A549 (cell line): ENCODE measurements around the gene SPATA9. TPM values are rescaled to one million over a fixed set of nuclear protein-coding genes. Genes with fewer than 3 reads are reported as not detected.

Source experiments
- ATAC-seq, 2 experiments: fragments of 200-7000 bp in 1 of 2; fragments of >200 bp in 1 of 2; cut with Nextera tagmentation in 1 of 2; cut with Tn5 transposase in 1 of 2; 3 replicates each; pipeline versions ENCODE4 v1.8.0 to v1.9.1; 2018 to 2020; ENCODE audit warnings: mild to moderate bottlenecking in 1 of 2, moderate library complexity in 1 of 2
- CTCF ChIA-PET: fragments of 300-600 bp; sonication (Branson Sonifier 250); formaldehyde crosslinking; extraction: SDS; loops from one replicate; lab custom pipeline; 2021; ENCODE audit warnings: antibody characterized with exemption, inconsistent platforms; lab: Yijun Ruan, JAX
- POLR2A ChIA-PET: fragments of 350-600 bp; formaldehyde crosslinking; extraction: SDS; loops from one replicate; lab custom pipeline; 2021; ENCODE audit warnings: antibody characterized with exemption, inconsistent platforms; lab: Yijun Ruan, JAX
- DNase-seq, 2 experiments: peaks; one replicate each; pipeline versions ENCODE4 v3.0.0 to v3.0.0-alpha.2; 2011 to 2016; ENCODE audit warnings: low read depth in 1 of 2, low spot score in 1 of 2
- FAIRE-seq: peaks from 2 replicates; lab custom pipeline; 2011; peaks lifted over from hg19 to GRCh38; lab: Jason Lieb, UNC
- H3K27ac ChIP-seq, 2 experiments: fragments of >200 bp; sonication (Bioruptor Twin); formaldehyde crosslinking; 3 replicates each; pipeline ENCODE4 v1.5.1; 2016 to 2017
- H3K4me1 ChIP-seq: fragments of >200 bp; sonication (Bioruptor Twin); formaldehyde crosslinking; 3 replicates; pipeline ENCODE4 v1.6.1; 2016
- H3K4me2 ChIP-seq: fragments of >200 bp; sonication (Bioruptor Twin); formaldehyde crosslinking; 3 replicates; pipeline ENCODE4 v1.6.1; 2016
- H3K4me3 ChIP-seq: fragments of >200 bp; sonication (Bioruptor Twin); formaldehyde crosslinking; 3 replicates; pipeline ENCODE4 v1.5.1; 2016
- H3K9me3 ChIP-seq: fragments of >200 bp; sonication (Bioruptor Twin); formaldehyde crosslinking; 3 replicates; pipeline ENCODE4 v1.6.1; 2016
- ATOH8 ChIP-seq: fragments of 250-450 bp; sonication (Bioruptor Pico); IDR thresholded peaks from 2 replicates; pipeline ENCODE4 v1.5.0; 2020; ENCODE audit warnings: low read depth, mild to moderate bottlenecking, moderate library complexity
- CBX2 ChIP-seq: fragments of 200-600 bp; sonication (generic); IDR thresholded peaks from 2 replicates; pipeline ENCODE4 v1.6.1; 2016; ENCODE audit warnings: low read depth, mild to moderate bottlenecking, borderline replicate concordance
- CEBPB ChIP-seq, 2 experiments: fragments of >200 bp in 1 of 2; sonication (Bioruptor Twin) in 1 of 2; formaldehyde crosslinking in 1 of 2; IDR thresholded peaks; 2 replicates each; pipeline ENCODE4 v1.6.1; 2012 to 2016
- CHD4 ChIP-seq: fragments of 200-600 bp; sonication (generic); IDR thresholded peaks from 2 replicates; pipeline ENCODE4 v1.6.1; 2016; ENCODE audit warnings: antibody characterized with exemption, mild to moderate bottlenecking, borderline replicate concordance
- CTCF ChIP-seq: fragments of >200 bp; sonication (Bioruptor Twin); formaldehyde crosslinking; IDR thresholded peaks from 3 replicates; pipeline ENCODE4 v1.5.1; 2016
- E2F6 ChIP-seq: IDR thresholded peaks from 2 replicates; pipeline ENCODE4 v1.6.1; 2012; ENCODE audit warnings: low read depth, borderline replicate concordance
- EHMT2 ChIP-seq: fragments of 200-600 bp; sonication (generic); IDR thresholded peaks from 2 replicates; pipeline ENCODE4 v1.6.1; 2016; ENCODE audit warnings: antibody characterized with exemption, low read depth, mild to moderate bottlenecking, moderate library complexity
- FOSB ChIP-seq: fragments of 250-450 bp; sonication (Bioruptor Pico); IDR thresholded peaks from 2 replicates; pipeline ENCODE4 v1.5.0; 2020; ENCODE audit warnings: mild to moderate bottlenecking, moderate library complexity
- FOSL2 ChIP-seq, 2 experiments: fragments of 450-650 bp in 1 of 2; fragments of >200 bp in 1 of 2; sonication (Bioruptor Twin) in 1 of 2; formaldehyde crosslinking; IDR thresholded peaks; 2 replicates each; pipeline versions ENCODE4 v1.5.0 to v1.6.1; 2016 to 2020; ENCODE audit warnings: mild to moderate bottlenecking in 1 of 2, moderate library complexity in 1 of 2
- GATA3 ChIP-seq: IDR thresholded peaks from 2 replicates; pipeline ENCODE4 v1.6.1; 2012; ENCODE audit warnings: borderline replicate concordance
- HDAC2 ChIP-seq: fragments of 200-600 bp; sonication (generic); IDR thresholded peaks from 2 replicates; pipeline ENCODE4 v1.6.1; 2016
- HES2 ChIP-seq: fragments of >200 bp; sonication (Bioruptor Twin); formaldehyde crosslinking; IDR thresholded peaks from 2 replicates; pipeline ENCODE4 v1.6.1; 2016
- HEYL ChIP-seq: fragments of 250-450 bp; sonication (Bioruptor Pico); IDR thresholded peaks from 2 replicates; pipeline ENCODE4 v1.8.0; 2021; ENCODE audit warnings: mild to moderate bottlenecking, moderate library complexity
- HOXA7 ChIP-seq: fragments of 250-450 bp; sonication (Bioruptor Pico); IDR thresholded peaks from 2 replicates; pipeline ENCODE4 v1.5.0; 2020; ENCODE audit warnings: mild to moderate bottlenecking, moderate library complexity
- HOXB5 ChIP-seq: fragments of 250-450 bp; sonication (Bioruptor Pico); IDR thresholded peaks from 2 replicates; pipeline ENCODE4 v1.5.0; 2020; ENCODE audit warnings: mild to moderate bottlenecking, moderate library complexity
- JUN ChIP-seq, 2 experiments: fragments of >200 bp; sonication (Bioruptor Twin); formaldehyde crosslinking; IDR thresholded peaks; 2 replicates in 1 of 2; 3 replicates in 1 of 2; pipeline ENCODE4 v1.6.1; 2016 to 2017
- MAX ChIP-seq: IDR thresholded peaks from 2 replicates; pipeline ENCODE4 v1.6.1; 2012
- MAZ ChIP-seq: fragments of 150-350 bp; IDR thresholded peaks from 2 replicates; pipeline ENCODE4 v1.6.1; 2014; ENCODE audit warnings: antibody characterized with exemption, low read depth, low read length, borderline replicate concordance
- NFE2L2 ChIP-seq: fragments of 150-350 bp; conservative IDR thresholded peaks from 2 replicates; pipeline ENCODE4 v1.6.1; 2014; ENCODE audit warnings: low read length
- NR3C1 ChIP-seq: fragments of >200 bp; sonication (Bioruptor Twin); formaldehyde crosslinking; IDR thresholded peaks from 3 replicates; pipeline ENCODE4 v1.6.1; 2017
- PBX3 ChIP-seq: IDR thresholded peaks from 2 replicates; pipeline ENCODE4 v1.6.1; 2012
- POLR2A ChIP-seq: IDR thresholded peaks from 2 replicates; pipeline ENCODE4 v1.6.1; 2012; ENCODE audit warnings: mild to moderate bottlenecking, low read length
- POLR2AphosphoS2 ChIP-seq: conservative IDR thresholded peaks from 2 replicates; pipeline ENCODE4 v1.6.1; 2012; ENCODE audit warnings: low read length, improper control_type of control experiment, inconsistent platforms
- RAD21 ChIP-seq, 2 experiments: fragments of >200 bp in 1 of 2; sonication (Bioruptor Twin) in 1 of 2; formaldehyde crosslinking in 1 of 2; IDR thresholded peaks in 1 of 2; conservative IDR thresholded peaks in 1 of 2; 2 replicates in 1 of 2; 3 replicates in 1 of 2; pipeline ENCODE4 v1.6.1; 2012 to 2018; ENCODE audit warnings: inconsistent platforms in 1 of 2
- RARB ChIP-seq: fragments of 250-450 bp; sonication (Bioruptor Pico); IDR thresholded peaks from 2 replicates; pipeline ENCODE4 v1.8.0; 2021; ENCODE audit warnings: mild to moderate bottlenecking, moderate library complexity
- RFX5 ChIP-seq: fragments of 450-650 bp; IDR thresholded peaks from 2 replicates; pipeline ENCODE4 v1.7.1; 2014; ENCODE audit warnings: antibody characterized with exemption, mild to moderate bottlenecking, moderate library complexity
- SMC3 ChIP-seq: fragments of >200 bp; sonication (Bioruptor Twin); formaldehyde crosslinking; IDR thresholded peaks from 3 replicates; pipeline ENCODE4 v1.6.1; 2018; ENCODE audit warnings: inconsistent platforms
- ZSCAN20 ChIP-seq: fragments of 250-450 bp; sonication (Bioruptor Pico); IDR thresholded peaks from 2 replicates; pipeline ENCODE4 v1.8.0; 2022; ENCODE audit warnings: mild to moderate bottlenecking, moderate library complexity
- WGBS: methylation state at CpG from one replicate; pipeline ENCODE4 v1.1.6; 2017; ENCODE audit errors: missing lambda C conversion rate; 5-methylcytosine and 5-hydroxymethylcytosine counted together
- polyA plus RNA-seq, 4 experiments: library from polyadenylated mRNA; depleted of rRNA in 3 of 4; stranded (reverse); fragments of >200 nt; fragmentation: RNase III in 1 of 4; extraction: RNeasy Plus Mini Kit Qiagen cat#74134 plus additional on column Dnase treatment in 1 of 4; gene quantifications; 2 replicates in 3 of 4; 3 replicates in 1 of 4; pipeline ENCODE4 v1.2.3, GENCODE V29; 2011 to 2017

The SPATA9 gene
- polyA plus RNA-seq, 2 of the 4 experiments (the other 2 are of a cell fraction) = 0.16 TPM; not detected in 1

- no peak overlapping the region for H3K4me3 ChIP-seq
- FAIRE-seq = no peak
- no peak for ATAC-seq
- H3K4me1 ChIP-seq = peaks cover 3% of the 10 kb centered on the region; the same call in 1 of the 3 replicates
- TF ChIP-seq HEYL (CRISPR knock-in tag) = no peak
- no peak for TF ChIP-seq CEBPB (IDR thresholded peaks at IDR 0.05)
- TF ChIP-seq CBX2 = no peak
- no peak for TF ChIP-seq RARB
- no peak for TF ChIP-seq PBX3
- no peak for TF ChIP-seq ZSCAN20 (CRISPR knock-in tag)
- no peak for TF ChIP-seq HDAC2
- no peak for TF ChIP-seq EHMT2
- no peak for TF ChIP-seq POLR2AphosphoS2
- TF ChIP-seq HOXA7 (CRISPR knock-in tag) = no peak
- TF ChIP-seq CHD4 = no peak
- no peak for TF ChIP-seq HOXB5
- no peak for TF ChIP-seq MAZ
- no peak for TF ChIP-seq POLR2A
- TF ChIP-seq FOSB (CRISPR knock-in tag) = no peak
- TF ChIP-seq, all 56 proteins: peak for 0
- Histone ChIP-seq H3K27ac (no peak overlapping the region), H3K4me2 (no peak overlapping the region), H3K9me3 (no peaks in the 10 kb centered on the region)
- ChIA-PET CTCF (interaction anchor here (0.6 to 3.3 kb wide), 3 partner anchors 20 to 180 kb away, joined by 3 to 18 read pairs (median 4); no protein-coding TSS in a partner anchor), POLR2A (no interaction called here)
- DNase-seq = no peak
These were observed 15.1 kb downstream of the SPATA9 start for GRCh38 chr5:95667678-95668077.

GRCh38 chr5:95667061-95667618 is 15.7 kb downstream of the SPATA9 start:
- Histone ChIP-seq H3K4me2 (no peak overlapping the region), H3K4me1 (peaks cover 3% of the 10 kb centered on the region; the same call in 1 of the 3 replicates), H3K27ac (no peak overlapping the region), H3K9me3 (no peaks in the 10 kb centered on the region), H3K4me3 (no peak overlapping the region)
- no peak for ATAC-seq
- ChIA-PET POLR2A (no interaction called here), CTCF (interaction anchor here (0.6 to 1.8 kb wide), 4 partner anchors 20 to 181 kb away, joined by 3 to 6 read pairs (median 5); partner anchors contain the start of gene RHOBTB3)
- WGBS = 90% methylated on average over 4 of the region's 4 CpGs
- no peak for TF ChIP-seq GATA3
- TF ChIP-seq MAZ = no peak
- TF ChIP-seq SMC3 = no peak
- TF ChIP-seq PBX3 = no peak
- no peak for TF ChIP-seq HES2
- TF ChIP-seq RARB = no peak
- no peak for TF ChIP-seq RFX5
- no peak for TF ChIP-seq NR3C1
- TF ChIP-seq NFE2L2 = no peak
- no peak for TF ChIP-seq POLR2A
- no peak for FAIRE-seq
- DNase-seq = no peak

GRCh38 chr5:95664204-95664786 is 18.5 kb downstream of the SPATA9 start:
- ChIA-PET POLR2A (interaction anchor here (0.8 kb wide), 1 partner anchor 18 kb away, joined by 4 read pairs; the partner anchor contains the start of gene RFESD), CTCF (interaction anchor here (0.5 to 4.0 kb wide), 42 partner anchors 9 to 201 kb away, joined by 3 to 19 read pairs (median 6); partner anchors contain the start of genes GLRX, RFESD and RHOBTB3)
- H3K4me3 ChIP-seq = no peak overlapping the region
- peaks cover 3% of the 10 kb centered on the region; the same call in 1 of the 3 replicates for H3K4me1 ChIP-seq
- peak overlapping the region in 1 of 2 experiments; percentile 18; a peak in 1 of 6 replicates for H3K27ac ChIP-seq
- DNase-seq = no peak
- H3K9me3 ChIP-seq = no peaks in the 10 kb centered on the region
- H3K4me2 ChIP-seq = no peak overlapping the region
- 8% methylated on average over 3 of the region's 3 CpGs for WGBS
- no peak for ATAC-seq
- peak; percentile 54 for FAIRE-seq
- TF ChIP-seq POLR2AphosphoS2 (no peak), E2F6 (no peak), MAX (no peak), CTCF (peak; percentile 88), ATOH8 (no peak), FOSL2 (IDR thresholded peaks at IDR 0.05) (no peak), FOSL2 (CRISPR knock-in tag; IDR thresholded peaks at IDR 0.05) (peak; percentile 31; the same call in 1 of the 2 replicates), RAD21 (conservative IDR thresholded peaks at IDR 0.05 in 1 of 2, IDR thresholded peaks at IDR 0.05 in 1 of 2) (peak; percentile 70 to 76), SMC3 (peak; percentile 83), JUN (IDR thresholded peaks at IDR 0.05) (no peak), RARB (no peak), RFX5 (no peak)
